H1 (cell line): ENCODE measurements around the gene ALG14. TPM values are rescaled to one million over a fixed set of nuclear protein-coding genes. Genes with fewer than 3 reads are reported as not detected.

ENCODE experiments used
- CTCF ChIA-PET: fragments of 300-600 bp; sonication (Branson Sonifier 250); formaldehyde crosslinking; loops from one replicate; lab custom pipeline; 2021; ENCODE audit not compliant: partially characterized antibody; lab: Charles Lee
- POLR2A ChIA-PET: fragments of 300-600 bp; sonication (Branson Sonifier 250); formaldehyde crosslinking; loops from one replicate; lab custom pipeline; 2021; ENCODE audit warnings: inconsistent platforms; ENCODE audit not compliant: partially characterized antibody; lab: Charles Lee
- DNase-seq, 2 experiments: peaks; one replicate each; pipeline versions ENCODE4 v3.0.0 to v3.0.0-alpha.2; 2010 to 2022; ENCODE audit warnings: low spot score in 2 of 2, low read depth in 1 of 2, mixed read lengths in 1 of 2
- FAIRE-seq: peaks from 2 replicates; lab custom pipeline; 2011; peaks lifted over from hg19 to GRCh38; lab: Jason Lieb, UNC
- H2AFZ ChIP-seq: 2 replicates; pipeline ENCODE4 v1.8.1; 2012; ENCODE audit warnings: low read length, inconsistent platforms
- H2AK5ac ChIP-seq: 2 replicates; pipeline ENCODE4 v1.6.1; 2013; ENCODE audit warnings: low read depth, low read length
- H2BK120ac ChIP-seq: replicated peaks from 2 replicates; pipeline ENCODE3; 2013; ENCODE audit warnings: low read depth, low read length, inconsistent platforms
- H2BK12ac ChIP-seq: 2 replicates; pipeline ENCODE4 v1.6.1; 2013; ENCODE audit warnings: low read depth, low read length
- H2BK15ac ChIP-seq: 2 replicates; pipeline ENCODE4 v1.6.1; 2013; ENCODE audit warnings: low read length
- H2BK20ac ChIP-seq: 2 replicates; pipeline ENCODE4 v1.6.1; 2013; ENCODE audit warnings: low read length
- H2BK5ac ChIP-seq: 2 replicates; pipeline ENCODE4 v1.6.1; 2013; ENCODE audit warnings: low read depth, low read length
- H3K14ac ChIP-seq: 2 replicates; pipeline ENCODE4 v1.6.1; 2013; ENCODE audit warnings: inconsistent platforms; ENCODE audit not compliant: insufficient read length
- H3K18ac ChIP-seq: 2 replicates; pipeline ENCODE4 v1.6.1; 2013; ENCODE audit warnings: low read length; ENCODE audit errors: extremely low read depth
- H3K23ac ChIP-seq: 2 replicates; pipeline ENCODE4 v1.6.1; 2013; ENCODE audit warnings: inconsistent platforms; ENCODE audit not compliant: insufficient read length
- H3K23me2 ChIP-seq: 2 replicates; pipeline ENCODE4 v1.6.1; 2013; ENCODE audit warnings: low read depth, low read length
- H3K27ac ChIP-seq: 2 replicates; pipeline ENCODE4 v1.6.1; 2011; ENCODE audit warnings: low read depth, low read length, inconsistent platforms
- H3K27me3 ChIP-seq, 4 experiments: replicated peaks in 1 of 4; 1 replicate in 1 of 4; 2 replicates in 3 of 4; pipeline versions ENCODE4 v1.6.1 to v1.8.1; 2011 to 2013; ENCODE audit warnings: low read length in 3 of 4, mild to moderate bottlenecking in 3 of 4, inconsistent platforms in 2 of 4, mixed read lengths in 2 of 4, moderate library complexity in 1 of 4; ENCODE audit not compliant: control insufficient read depth in 3 of 4, insufficient read depth in 3 of 4; ENCODE audit errors: extremely low read depth in 1 of 4
- H3K36me3 ChIP-seq, 4 experiments: 2 replicates each; pipeline versions ENCODE4 v1.6.1 to v1.8.1; 2011 to 2013; ENCODE audit warnings: mild to moderate bottlenecking in 4 of 4, low read length in 3 of 4, moderate library complexity in 2 of 4, control low read depth in 1 of 4, inconsistent platforms in 1 of 4; ENCODE audit not compliant: insufficient read depth in 4 of 4, control insufficient read depth in 2 of 4
- H3K4ac ChIP-seq: replicated peaks from 2 replicates; pipeline ENCODE3; 2013; ENCODE audit warnings: low read length, low read depth, mixed read lengths, inconsistent platforms; ENCODE audit not compliant: insufficient read length
- H3K4me1 ChIP-seq, 4 experiments: replicated peaks in 1 of 4; 1 replicate in 1 of 4; 2 replicates in 3 of 4; pipeline versions ENCODE4 v1.6.1 to v1.8.1; 2011 to 2013; ENCODE audit warnings: low read length in 3 of 4, inconsistent platforms in 2 of 4, mixed read lengths in 1 of 4; ENCODE audit not compliant: insufficient read depth in 4 of 4, control insufficient read depth in 3 of 4
- H3K4me2 ChIP-seq, 2 experiments: 2 replicates each; pipeline versions ENCODE4 v1.6.1 to v1.8.1; 2011 to 2013; ENCODE audit warnings: low read depth in 2 of 2, low read length in 2 of 2, control low read depth in 1 of 2, inconsistent platforms in 1 of 2, mild to moderate bottlenecking in 1 of 2; ENCODE audit not compliant: insufficient read depth in 1 of 2
- H3K4me3 ChIP-seq, 4 experiments: fragments of 200-600, 300-600 bp in 1 of 4; sonication (generic), shearing (Covaris generic), sonication (Bioruptor Twin) in 1 of 4; 2 replicates each; pipeline versions ENCODE4 v1.5.1 to v1.8.1; 2011 to 2016; ENCODE audit warnings: low read length in 4 of 4, low read depth in 3 of 4, control low read depth in 2 of 4, inconsistent platforms in 2 of 4, mild to moderate bottlenecking in 2 of 4, mixed read lengths in 1 of 4, moderate library complexity in 1 of 4; ENCODE audit not compliant: insufficient read depth in 2 of 4; ENCODE audit errors: extremely low read depth in 1 of 4
- H3K56ac ChIP-seq: replicated peaks from 2 replicates; pipeline ENCODE3; 2013; ENCODE audit warnings: low read depth, mild to moderate bottlenecking, mixed read lengths, low read length, inconsistent platforms; ENCODE audit not compliant: insufficient read length
- H3K79me1 ChIP-seq: 2 replicates; pipeline ENCODE4 v1.6.1; 2013; ENCODE audit warnings: low read depth, low read length, control low read depth
- H3K79me2 ChIP-seq, 2 experiments: 2 replicates each; pipeline versions ENCODE4 v1.6.1 to v1.8.1; 2012 to 2013; ENCODE audit warnings: low read length in 2 of 2, mild to moderate bottlenecking in 2 of 2, inconsistent platforms in 1 of 2; ENCODE audit not compliant: insufficient read depth in 2 of 2, control insufficient read depth in 1 of 2
- H3K9ac ChIP-seq, 4 experiments: replicated peaks in 1 of 4; 1 replicate in 1 of 4; 2 replicates in 3 of 4; pipeline versions ENCODE4 v1.6.1 to v1.8.1; 2011 to 2013; ENCODE audit warnings: low read depth in 3 of 4, low read length in 3 of 4, control low read depth in 2 of 4, mild to moderate bottlenecking in 2 of 4, moderate library complexity in 2 of 4, inconsistent platforms in 1 of 4; ENCODE audit errors: extremely low read depth in 1 of 4
- H3K9me3 ChIP-seq, 2 experiments: 2 replicates each; pipeline versions ENCODE4 v1.6.1 to v1.8.1; 2012 to 2013; ENCODE audit warnings: mild to moderate bottlenecking in 2 of 2, moderate library complexity in 2 of 2, control low read depth in 1 of 2, inconsistent platforms in 1 of 2, low read depth in 1 of 2, low read length in 1 of 2, mixed read lengths in 1 of 2; ENCODE audit not compliant: insufficient read depth in 2 of 2
- H4K20me1 ChIP-seq, 2 experiments: replicated peaks in 1 of 2; 2 replicates each; pipeline versions ENCODE3 to v1.8.1; 2011 to 2013; ENCODE audit warnings: inconsistent platforms in 2 of 2, low read length in 2 of 2, mild to moderate bottlenecking in 1 of 2; ENCODE audit not compliant: insufficient read depth in 2 of 2, control insufficient read depth in 1 of 2
- H4K5ac ChIP-seq: 2 replicates; pipeline ENCODE4 v1.6.1; 2013; ENCODE audit warnings: low read length, low read depth, mixed read lengths, inconsistent platforms; ENCODE audit not compliant: insufficient read length
- H4K8ac ChIP-seq: 2 replicates; pipeline ENCODE4 v1.8.0; 2013; ENCODE audit warnings: mild to moderate bottlenecking, moderate library complexity, low read length, inconsistent platforms; ENCODE audit not compliant: insufficient read depth; ENCODE audit errors: extremely low read depth
- H4K91ac ChIP-seq: replicated peaks from 2 replicates; pipeline ENCODE3; 2013; ENCODE audit warnings: low read length, mixed read lengths, inconsistent platforms; ENCODE audit not compliant: insufficient read length
- JUND ChIP-seq: IDR thresholded peaks from 2 replicates; pipeline ENCODE4 v1.6.1; 2011; ENCODE audit warnings: mild to moderate bottlenecking, improper control_type of control experiment, low read length
- KDM4A ChIP-seq: IDR thresholded peaks from one replicate; pipeline ENCODE4 v1.7.1; 2012; ENCODE audit warnings: low read depth, mild to moderate bottlenecking, moderate library complexity, low read length, inconsistent platforms; ENCODE audit not compliant: severe bottlenecking
- TCF12 ChIP-seq: IDR thresholded peaks from 2 replicates; pipeline ENCODE4 v1.6.1; 2011; ENCODE audit warnings: low read depth, mild to moderate bottlenecking, low read length
- WGBS, 2 experiments: shearing (Covaris generic) in 1 of 2; methylation state at CpG; one replicate each; pipeline versions ENCODE4 v1.1.6 to v1.1.7; 2013 to 2015; ENCODE audit warnings: low lambda C conversion rate in 2 of 2, mixed read lengths in 2 of 2, inconsistent platforms in 1 of 2, low coverage in 1 of 2, missing lambda C conversion rate in 1 of 2; ENCODE audit not compliant: insufficient replicate concordance in 2 of 2, insufficient coverage in 1 of 2, insufficient read length in 1 of 2; ENCODE audit errors: extremely low coverage in 1 of 2, missing lambda C conversion rate in 1 of 2; 5-methylcytosine and 5-hydroxymethylcytosine counted together
- polyA plus RNA-seq, 7 experiments: library from polyadenylated mRNA; depleted of rRNA in 3 of 7; stranded (reverse) in 5 of 7; unstranded in 2 of 7; fragments of >200 nt in 5 of 7; fragments of 200-250 nt in 2 of 7; gene quantifications; 1 replicate in 5 of 7; 2 replicates in 1 of 7; 4 replicates in 1 of 7; pipeline versions ENCODE4 v1.2.1 to v1.2.3, GENCODE V29; 2011 to 2013; ENCODE audit warnings: missing spikeins in 2 of 7, mixed read lengths in 2 of 7
- total RNA-seq: library from RNA; stranded (reverse); fragmentation: NEBNext Ultra II Directional; extraction: Animal tissue kit (Norgen Biotek cat#: 25700); gene quantifications from 2 replicates; pipeline ENCODE4 v1.2.1, GENCODE V29; 2021
- TF ChIP-seq, protein P1 (sequence below): IDR thresholded peaks from 2 replicates; pipeline ENCODE4 v1.6.1; 2011; ENCODE audit warnings: low read length, improper control_type of control experiment
- TF ChIP-seq, protein P2 (sequence below): IDR thresholded peaks from 2 replicates; pipeline ENCODE4 v1.6.1; 2012; ENCODE audit warnings: inconsistent platforms
- TF ChIP-seq, protein P3 (sequence below): IDR thresholded peaks from 2 replicates; pipeline ENCODE4 v1.6.1; 2012; ENCODE audit warnings: low read length, inconsistent platforms

ALG14 gene
- total and polyA plus RNA-seq, 2 of the 8 experiments (the other 6 are each of a cell fraction or from before 2014, with no cell fraction given): 0.95 to 1.3 TPM

DNA sequence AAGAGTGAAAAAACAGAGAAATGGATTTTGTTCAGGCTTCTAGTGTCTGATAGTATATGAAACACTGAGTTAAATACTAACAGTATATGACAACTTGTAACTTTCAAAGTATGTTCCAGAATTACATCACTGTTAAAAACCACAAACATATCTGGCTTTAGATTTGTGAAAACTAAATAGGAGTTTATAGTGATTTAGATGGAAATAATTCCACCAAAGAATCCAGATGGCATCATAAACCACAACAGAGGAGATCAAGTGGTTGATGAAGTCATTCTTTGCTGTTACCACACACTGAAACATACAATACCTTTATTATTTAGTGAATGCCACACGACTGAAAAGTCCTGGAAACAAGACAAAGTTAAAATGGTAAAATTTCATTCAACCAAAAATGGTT, 37.2 kb downstream of the ALG14 start:
- DNase-seq: no peak
- Histone ChIP-seq H3K56ac (no peak overlapping the region), H3K23me2 (no peaks in the 10 kb centered on the region), H3K18ac (no peak overlapping the region), H2BK120ac (no peak overlapping the region), H4K5ac (no peak overlapping the region)
- POLR2A ChIA-PET: interaction anchor here (0.6 kb wide), 1 partner anchor 456 kb away, joined by 3 read pairs; no protein-coding TSS in a partner anchor
- TF ChIP-seq, protein P1, sequence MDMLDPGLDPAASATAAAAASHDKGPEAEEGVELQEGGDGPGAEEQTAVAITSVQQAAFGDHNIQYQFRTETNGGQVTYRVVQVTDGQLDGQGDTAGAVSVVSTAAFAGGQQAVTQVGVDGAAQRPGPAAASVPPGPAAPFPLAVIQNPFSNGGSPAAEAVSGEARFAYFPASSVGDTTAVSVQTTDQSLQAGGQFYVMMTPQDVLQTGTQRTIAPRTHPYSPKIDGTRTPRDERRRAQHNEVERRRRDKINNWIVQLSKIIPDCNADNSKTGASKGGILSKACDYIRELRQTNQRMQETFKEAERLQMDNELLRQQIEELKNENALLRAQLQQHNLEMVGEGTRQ: no peak
- TF ChIP-seq, protein P2, sequence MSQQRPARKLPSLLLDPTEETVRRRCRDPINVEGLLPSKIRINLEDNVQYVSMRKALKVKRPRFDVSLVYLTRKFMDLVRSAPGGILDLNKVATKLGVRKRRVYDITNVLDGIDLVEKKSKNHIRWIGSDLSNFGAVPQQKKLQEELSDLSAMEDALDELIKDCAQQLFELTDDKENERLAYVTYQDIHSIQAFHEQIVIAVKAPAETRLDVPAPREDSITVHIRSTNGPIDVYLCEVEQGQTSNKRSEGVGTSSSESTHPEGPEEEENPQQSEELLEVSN: no peak
- TF ChIP-seq TCF12: no peak
- TF ChIP-seq, protein P3, sequence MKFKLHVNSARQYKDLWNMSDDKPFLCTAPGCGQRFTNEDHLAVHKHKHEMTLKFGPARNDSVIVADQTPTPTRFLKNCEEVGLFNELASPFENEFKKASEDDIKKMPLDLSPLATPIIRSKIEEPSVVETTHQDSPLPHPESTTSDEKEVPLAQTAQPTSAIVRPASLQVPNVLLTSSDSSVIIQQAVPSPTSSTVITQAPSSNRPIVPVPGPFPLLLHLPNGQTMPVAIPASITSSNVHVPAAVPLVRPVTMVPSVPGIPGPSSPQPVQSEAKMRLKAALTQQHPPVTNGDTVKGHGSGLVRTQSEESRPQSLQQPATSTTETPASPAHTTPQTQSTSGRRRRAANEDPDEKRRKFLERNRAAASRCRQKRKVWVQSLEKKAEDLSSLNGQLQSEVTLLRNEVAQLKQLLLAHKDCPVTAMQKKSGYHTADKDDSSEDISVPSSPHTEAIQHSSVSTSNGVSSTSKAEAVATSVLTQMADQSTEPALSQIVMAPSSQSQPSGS: no peak
- TF ChIP-seq JUND: no peak
- no peak for TF ChIP-seq KDM4A
- TF ChIP-seq, all 59 proteins: peak for 0
- Histone ChIP-seq H3K36me3 (no peaks in the 10 kb centered on the region), H2BK5ac (no peak overlapping the region), H3K23ac (no peak overlapping the region), H4K8ac (no peak overlapping the region), H3K79me1 (no peaks in the 10 kb centered on the region), H3K9ac (no peak overlapping the region), H3K9me3 (no peaks in the 10 kb centered on the region), H2BK12ac (no peak overlapping the region), H2AFZ (no peak overlapping the region), H2BK15ac (no peak overlapping the region), H3K27me3 (no peaks in the 10 kb centered on the region; a peak in 1 of 7 replicates), H3K79me2 (no peaks in the 10 kb centered on the region), H4K91ac (no peak overlapping the region), H2AK5ac (no peak overlapping the region), H2BK20ac (no peak overlapping the region), H4K20me1 (no peaks in the 10 kb centered on the region), H3K4me1 (no peaks in the 10 kb centered on the region; a peak in 1 of 7 replicates), H3K4ac (no peak overlapping the region), H3K14ac (no peak overlapping the region), H3K4me2 (no peak overlapping the region), H3K4me3 (no peak overlapping the region), H3K27ac (no peak overlapping the region)
- 95% methylated on average over 1 of the region's 1 CpG; no CpG with 5 or more reads in 1 of the 2 experiments for WGBS, 2 experiments
- CTCF ChIA-PET: interaction anchor here (5.2 kb wide), 1 partner anchor 181 kb away, joined by 16 read pairs; no protein-coding TSS in a partner anchor
- FAIRE-seq: no peak
